HG03064 (cell line): ENCODE results near the gene NDUFS1.
"Not testable (repeated sequence)": the region's sequence is repeated elsewhere in the genome, so short reads cannot be mapped to it uniquely, and the experiment has no call there.

Experiments
- ATAC-seq: cut with Tn5 transposase; IDR thresholded peaks from one replicate; pipeline ENCODE4 v1.9.1; 2021; ENCODE audit warnings: low read depth; ENCODE audit not compliant: unreplicated experiment

Gene NDUFS1

DNA sequence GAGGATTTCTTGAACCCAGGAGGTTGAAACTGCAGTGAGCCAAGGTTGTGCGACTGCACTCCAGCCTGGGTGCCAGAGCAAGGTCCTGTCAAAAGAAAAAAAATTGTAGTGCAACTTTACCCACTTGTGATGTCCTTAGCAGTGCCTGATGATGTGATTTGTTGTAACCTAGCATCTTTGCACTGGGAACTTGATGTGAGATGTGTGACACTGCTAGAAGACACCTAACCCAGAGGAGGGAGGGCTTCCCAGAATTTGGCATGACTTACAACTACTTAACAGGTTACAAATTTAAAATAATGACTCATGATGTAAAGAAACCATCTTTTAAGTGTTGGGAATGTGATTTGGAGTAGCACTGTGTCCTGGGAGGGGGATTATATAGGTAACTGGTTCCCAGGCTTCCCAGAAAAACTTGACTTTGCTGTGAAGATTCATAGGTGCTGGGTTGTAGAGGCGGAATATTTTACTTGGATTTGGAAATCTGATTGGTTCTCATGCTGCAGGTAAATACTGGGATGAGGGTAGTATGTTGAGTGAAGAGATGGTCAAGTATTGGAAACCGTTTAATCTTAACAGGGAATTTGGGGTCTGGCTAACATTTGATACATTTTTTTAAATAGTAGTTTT lies 4.1 kb upstream of the NDUFS1 start:
- no peak for ATAC-seq

DNA sequence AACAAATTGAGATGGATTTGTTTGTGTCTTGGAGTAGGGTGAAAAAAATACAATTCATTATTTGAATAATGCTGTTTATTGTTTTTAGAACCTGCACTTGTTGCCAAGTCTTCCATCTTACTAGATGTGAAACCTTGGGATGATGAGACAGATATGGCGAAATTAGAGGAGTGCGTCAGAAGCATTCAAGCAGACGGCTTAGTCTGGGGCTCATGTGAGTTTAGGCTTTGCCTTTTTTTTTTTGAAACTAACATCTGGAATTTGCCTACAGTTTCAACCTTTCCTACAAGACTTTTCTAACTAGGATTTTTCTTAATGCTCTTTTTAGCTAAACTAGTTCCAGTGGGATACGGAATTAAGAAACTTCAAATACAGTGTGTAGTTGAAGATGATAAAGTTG lies 3.2 kb upstream of the NDUFS1 start:
- not testable (repeated sequence) for ATAC-seq

DNA sequence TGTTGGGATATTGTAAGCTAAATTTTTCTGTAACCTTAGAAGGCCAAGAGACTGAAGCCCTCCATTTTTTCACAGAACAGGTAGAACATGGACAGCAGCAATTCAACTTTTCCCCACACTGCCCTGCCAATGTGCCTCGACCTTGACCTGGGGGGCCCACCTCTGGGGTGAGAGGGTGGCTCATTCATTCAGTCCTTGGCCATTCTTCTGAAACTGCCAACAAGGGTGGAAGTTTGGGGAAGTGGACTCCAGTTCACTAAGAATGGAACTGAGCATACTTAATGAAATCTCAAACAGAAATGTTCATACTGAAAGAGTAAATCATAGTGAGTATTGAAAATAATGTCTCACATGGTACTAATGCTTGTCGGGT lies 1.5 kb upstream of the NDUFS1 start:
- no peak for ATAC-seq

DNA sequence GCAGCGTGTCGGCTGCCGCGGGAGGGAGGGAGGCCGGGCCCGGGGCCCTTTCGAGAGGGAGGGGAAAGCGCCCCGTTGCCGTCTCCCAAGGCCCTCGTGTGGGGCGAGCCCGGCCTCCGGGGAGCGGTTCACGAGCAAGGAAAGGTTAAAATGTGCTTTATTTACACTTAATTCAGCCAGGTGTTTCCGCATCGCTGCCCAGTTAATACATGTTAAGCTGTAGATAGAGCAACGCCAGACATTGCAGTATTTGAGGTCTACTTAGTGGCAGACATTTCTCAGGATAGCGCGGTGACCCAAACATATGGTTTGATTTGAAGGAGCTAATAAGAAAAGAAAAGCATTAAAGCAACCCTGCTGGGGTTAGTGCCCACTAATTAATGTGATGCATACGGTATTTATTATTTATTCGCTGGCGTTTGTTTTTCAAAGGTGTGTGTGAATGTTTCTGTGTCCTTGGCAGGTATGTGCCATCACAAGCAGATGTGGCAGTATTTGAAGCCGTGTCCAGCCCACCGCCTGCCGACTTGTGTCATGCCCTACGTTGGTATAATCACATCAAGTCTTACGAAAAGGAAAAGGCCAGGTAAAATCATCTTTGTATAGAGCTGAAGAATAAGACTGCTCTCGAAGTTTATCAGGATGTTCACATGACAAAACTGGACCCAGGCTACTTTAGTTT lies 1.0 kb upstream of the NDUFS1 start:
- ATAC-seq: peak; percentile 48

DNA sequence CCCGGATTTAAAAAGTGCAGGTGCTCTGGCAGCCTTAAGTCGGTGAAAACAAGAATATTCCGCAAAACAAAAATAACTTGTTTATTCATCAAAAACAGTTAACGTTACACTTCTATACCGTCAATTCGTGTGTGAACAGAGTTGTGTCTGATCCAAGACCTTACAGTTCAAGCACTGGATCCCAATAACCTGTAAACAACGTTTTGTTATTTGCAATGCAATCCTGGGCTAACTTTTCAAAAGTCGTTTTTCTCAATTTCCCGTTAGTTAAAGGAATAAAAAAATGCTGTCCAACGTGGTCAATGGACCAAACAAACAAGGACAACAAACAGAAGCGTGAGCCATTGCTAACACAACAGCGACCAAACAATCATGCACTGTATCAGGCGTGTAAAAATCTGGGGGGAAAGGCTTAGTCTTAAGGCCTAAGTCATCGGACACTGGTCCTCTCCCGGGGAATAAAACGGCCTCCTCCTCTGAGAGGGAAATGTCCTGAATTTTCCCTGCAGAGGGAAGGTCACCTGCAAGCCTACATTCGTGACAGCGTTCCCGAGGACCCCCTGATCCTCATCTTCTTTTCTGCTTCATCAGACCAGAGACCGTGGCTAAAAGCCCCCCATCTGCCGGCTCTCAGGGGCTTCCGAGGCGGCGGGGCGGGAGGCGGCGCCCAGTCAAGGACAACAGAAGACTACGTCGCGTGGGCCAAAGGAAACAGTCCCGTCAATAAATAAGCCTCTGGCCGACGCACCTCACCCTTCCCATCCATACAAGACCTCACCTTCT lies 490 bp downstream of the NDUFS1 start:
- ATAC-seq: peak; percentile 12

GRCh38 chr2:206157014-206157413 lies 2.2 kb downstream of the NDUFS1 start:
- not testable (repeated sequence) for ATAC-seq

DNA sequence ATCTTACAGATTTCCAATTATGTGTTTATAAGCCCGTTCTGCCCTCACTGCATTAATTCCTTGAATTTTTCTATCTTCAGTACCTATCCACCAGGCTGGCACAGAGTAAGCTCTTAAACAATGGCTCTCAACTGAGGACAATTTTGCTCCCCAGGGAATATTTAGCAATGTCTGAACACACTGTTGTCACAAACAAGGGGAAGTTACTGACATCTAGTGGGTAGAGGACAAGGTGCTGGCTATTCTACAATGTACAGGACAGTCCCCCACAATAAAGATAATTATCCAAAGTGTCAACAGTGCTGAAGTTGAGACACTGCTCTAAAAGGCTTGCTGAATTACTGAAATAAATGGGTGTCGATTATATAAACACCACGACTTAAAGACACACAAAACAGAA lies 5.0 kb downstream of the NDUFS1 start:
- no peak for ATAC-seq

- no peak for ATAC-seq
Observed at GRCh38 chr2:206150631-206151030, 8.6 kb downstream of the NDUFS1 start.

DNA sequence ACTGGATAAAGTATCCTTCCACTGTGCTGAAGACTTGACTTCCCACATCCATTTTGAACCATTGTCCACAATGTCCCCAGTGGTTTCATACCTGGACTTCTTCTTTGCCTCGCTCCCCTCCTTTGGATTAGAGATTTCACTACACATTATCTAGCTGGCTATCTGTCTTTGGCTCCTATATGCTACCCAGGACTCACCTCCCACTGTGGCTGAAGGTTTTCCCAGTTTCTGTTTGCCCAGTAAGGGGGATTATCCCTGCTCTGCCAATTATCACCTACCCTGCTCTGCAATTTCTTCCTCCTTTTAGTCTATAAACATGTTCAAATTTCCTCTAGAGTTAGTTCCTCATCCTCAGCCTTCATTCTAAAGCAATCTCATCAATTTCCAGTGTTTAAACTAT lies 9.1 kb downstream of the NDUFS1 start:
- no peak for ATAC-seq

GRCh38 chr2:206149330-206149729 lies 9.9 kb downstream of the NDUFS1 start:
- ATAC-seq: no peak

- no peak for ATAC-seq
Observed at GRCh38 chr2:206145665-206146064, 13.6 kb downstream of the NDUFS1 start.

GRCh38 chr2:206144383-206144782 lies 14.9 kb downstream of the NDUFS1 start:
- no peak for ATAC-seq

- no peak for ATAC-seq
Observed at GRCh38 chr2:206143451-206143850, 15.8 kb downstream of the NDUFS1 start.

- ATAC-seq: no peak
Observed at GRCh38 chr2:206127656-206128055, 31.6 kb downstream of the NDUFS1 start.

DNA sequence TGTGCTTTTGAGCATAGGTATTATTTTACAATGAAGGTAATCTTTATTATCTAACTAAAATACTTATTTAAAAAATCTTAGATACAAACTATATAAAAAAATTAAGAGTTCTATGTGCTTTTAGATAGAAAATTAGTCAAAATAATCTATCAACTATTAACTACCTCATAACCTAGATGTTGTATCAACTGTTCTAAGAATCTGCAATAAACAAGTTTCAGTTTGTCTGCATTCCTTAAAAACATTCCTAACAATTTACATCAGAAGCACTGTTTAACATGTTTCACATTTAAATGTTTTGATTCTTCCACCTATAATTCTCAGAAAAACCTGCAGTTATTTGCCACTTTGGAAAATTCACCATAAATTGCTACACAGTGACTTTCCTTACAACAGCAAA lies 33.3 kb downstream of the NDUFS1 start:
- no peak for ATAC-seq

GRCh38 chr2:206122569-206122968 lies 36.7 kb downstream of the NDUFS1 start:
- not testable (repeated sequence) for ATAC-seq

DNA sequence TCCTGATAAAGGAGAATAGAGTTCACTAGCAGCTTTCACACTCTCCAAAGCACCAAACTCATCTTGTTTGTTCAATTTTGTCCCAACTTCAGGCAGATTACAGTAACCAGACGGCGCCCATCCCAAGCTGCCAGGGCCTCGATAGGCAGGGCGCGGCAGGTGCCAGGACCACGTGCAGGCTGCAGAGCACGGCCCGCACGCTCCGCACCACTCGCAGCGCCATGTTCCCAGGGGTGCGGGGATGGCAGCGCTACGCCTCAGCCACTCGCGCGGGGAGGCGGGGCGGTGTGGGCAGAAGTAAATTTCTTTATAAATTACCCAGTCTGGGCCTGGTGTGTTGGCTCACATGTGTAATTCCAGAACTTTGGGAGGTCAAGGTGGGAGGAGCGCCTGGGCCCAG lies 43.0 kb downstream of the NDUFS1 start:
- ATAC-seq: no peak

DNA sequence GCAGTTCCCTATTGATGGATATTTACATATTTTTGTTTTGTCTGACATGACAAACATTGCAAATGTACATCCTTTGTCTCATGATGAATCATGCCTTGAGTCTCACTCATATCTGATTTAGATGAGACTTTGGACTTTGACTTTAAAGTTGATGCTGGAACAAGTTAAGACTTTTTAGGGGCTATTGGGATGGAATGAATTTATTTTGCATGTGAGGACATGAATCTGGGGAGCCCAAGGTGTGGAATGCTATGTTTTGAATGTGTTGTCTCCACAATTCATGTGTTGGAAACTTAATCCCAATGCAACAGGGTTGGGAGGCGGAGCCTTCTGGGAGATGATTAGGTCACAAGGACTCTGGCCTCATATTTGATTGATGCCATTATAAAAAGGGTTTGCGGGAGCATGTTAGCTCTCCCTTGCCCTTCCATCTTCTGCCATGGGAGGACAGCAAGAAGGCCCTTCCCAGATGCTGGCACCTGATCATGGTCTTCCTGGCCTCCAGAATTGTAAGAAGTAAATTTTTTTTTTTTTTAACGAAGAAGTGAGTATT lies 44.1 kb downstream of the NDUFS1 start:
- no peak for ATAC-seq

DNA sequence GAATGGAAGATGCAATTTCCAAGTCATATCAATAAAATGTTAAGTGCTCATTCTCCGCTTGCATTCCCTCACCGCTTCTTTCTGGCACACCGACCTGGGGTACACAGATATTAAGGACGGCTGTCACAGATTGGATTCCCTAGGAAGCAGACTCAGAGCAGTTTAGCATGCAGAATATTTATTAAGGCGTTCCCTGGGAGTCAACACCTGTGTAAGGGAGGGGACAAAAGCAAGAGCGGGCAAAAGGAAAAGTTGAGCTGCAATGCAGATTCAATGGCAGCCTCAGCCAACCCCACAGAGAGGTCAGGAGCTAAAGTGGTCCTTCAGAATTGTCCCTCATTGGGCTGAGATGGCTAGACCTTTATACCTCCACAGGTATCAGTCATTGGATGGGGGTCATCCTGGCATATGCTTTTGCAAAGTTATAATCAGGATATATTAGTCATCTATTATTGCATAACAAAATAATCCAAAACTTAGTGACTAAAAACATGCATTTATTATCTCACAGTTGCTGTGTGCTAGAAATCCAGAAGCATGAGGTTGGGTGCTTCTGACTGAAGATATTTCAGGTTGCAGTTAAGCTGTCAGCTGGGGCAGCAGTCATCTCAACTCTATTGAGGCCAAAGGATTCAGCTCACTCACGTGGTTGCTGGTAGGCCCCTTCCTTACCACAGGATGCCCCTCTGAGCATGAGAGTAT lies 46.2 kb downstream of the NDUFS1 start:
- no peak for ATAC-seq

GRCh38 chr2:206112108-206112507 lies 47.1 kb downstream of the NDUFS1 start:
- ATAC-seq: no peak

- no peak for ATAC-seq
Observed at GRCh38 chr2:206108713-206109112, 50.5 kb downstream of the NDUFS1 start.
